ENCODE measurements around the gene ZFAND3.
A peak's percentile ranks its signal among the peaks of the same experiment; 100 is the strongest.

ZFAND3 gene

GRCh38 chr6:37798436-37799262, 20.9 kb upstream of the ZFAND3 start:
- DNase-seq = no peak

GRCh38 chr6:37799263-37799644, 20.3 kb upstream of the ZFAND3 start:
- no peak for DNase-seq

GRCh38 chr6:37800703-37801604, 18.6 kb upstream of the ZFAND3 start:
- no peak for DNase-seq

GRCh38 chr6:37801605-37801940, 18.0 kb upstream of the ZFAND3 start:
- no peak for DNase-seq

- no peak for DNase-seq
Measured at GRCh38 chr6:37802810-37803209, 16.7 kb upstream of the ZFAND3 start.

- no peak for DNase-seq
Measured at GRCh38 chr6:37804586-37804985, 14.9 kb upstream of the ZFAND3 start.

- DNase-seq = no peak
Measured at GRCh38 chr6:37806213-37806612, 13.3 kb upstream of the ZFAND3 start.

- DNase-seq = no peak
Measured at GRCh38 chr6:37807656-37808055, 11.9 kb upstream of the ZFAND3 start.

- DNase-seq = no peak
Measured at GRCh38 chr6:37809197-37809543, 10.4 kb upstream of the ZFAND3 start.

- no peak for DNase-seq
Measured at GRCh38 chr6:37812841-37813240, 6.7 kb upstream of the ZFAND3 start.

GRCh38 chr6:37814374-37814773, 5.2 kb upstream of the ZFAND3 start:
- no peak for DNase-seq

GRCh38 chr6:37816599-37817375, 2.7 kb upstream of the ZFAND3 start:
- DNase-seq = no peak

GRCh38 chr6:37818536-37819176, 871 bp upstream of the ZFAND3 start:
- peak; percentile 97 for DNase-seq

- peak; percentile 65 for DNase-seq
Measured at GRCh38 chr6:37819802-37820717, 533 bp downstream of the ZFAND3 start.

- no peak for DNase-seq
Measured at GRCh38 chr6:37820718-37821079, 1.2 kb downstream of the ZFAND3 start.

GRCh38 chr6:37821446-37821845, 1.9 kb downstream of the ZFAND3 start:
- no peak for DNase-seq

GRCh38 chr6:37822851-37823682, 3.5 kb downstream of the ZFAND3 start:
- peak; percentile 24 for DNase-seq

- no peak for DNase-seq
Measured at GRCh38 chr6:37824170-37824569, 4.6 kb downstream of the ZFAND3 start.

GRCh38 chr6:37826188-37826587, 6.7 kb downstream of the ZFAND3 start:
- DNase-seq = no peak

- no peak for DNase-seq
Measured at GRCh38 chr6:37826993-37827392, 7.5 kb downstream of the ZFAND3 start.

Measured in activated CD4-positive, alpha-beta T cell treated with anti-CD3 and anti-CD28 coated beads, Interleukin-10, Interleukin-2, amounts not matched to agents 100 ng/mL and 50 ng/mL, durations not matched to agents 16 hours and 8 hours (primary cell).